Choroid plexus epithelial cell (primary cell): Measurements from ENCODE around the gene SCD5.
A peak's percentile ranks its signal among the peaks of the same experiment; 100 is the strongest.

ENCODE experiments used
- DNase-seq: peaks from one replicate; pipeline ENCODE4 v3.0.0-alpha.2; 2010; ENCODE audit warnings: low read depth
- H3K4me3 ChIP-seq: 2 replicates; pipeline ENCODE4 v1.5.1; 2011; ENCODE audit warnings: low read depth, mild to moderate bottlenecking, control low read depth, low read length, moderate library complexity
- CTCF ChIP-seq: conservative IDR thresholded peaks from 2 replicates; pipeline ENCODE4 v1.5.1; 2011; ENCODE audit warnings: low read depth, mild to moderate bottlenecking, control low read depth, inconsistent platforms, low read length, moderate library complexity

Gene SCD5

DNA sequence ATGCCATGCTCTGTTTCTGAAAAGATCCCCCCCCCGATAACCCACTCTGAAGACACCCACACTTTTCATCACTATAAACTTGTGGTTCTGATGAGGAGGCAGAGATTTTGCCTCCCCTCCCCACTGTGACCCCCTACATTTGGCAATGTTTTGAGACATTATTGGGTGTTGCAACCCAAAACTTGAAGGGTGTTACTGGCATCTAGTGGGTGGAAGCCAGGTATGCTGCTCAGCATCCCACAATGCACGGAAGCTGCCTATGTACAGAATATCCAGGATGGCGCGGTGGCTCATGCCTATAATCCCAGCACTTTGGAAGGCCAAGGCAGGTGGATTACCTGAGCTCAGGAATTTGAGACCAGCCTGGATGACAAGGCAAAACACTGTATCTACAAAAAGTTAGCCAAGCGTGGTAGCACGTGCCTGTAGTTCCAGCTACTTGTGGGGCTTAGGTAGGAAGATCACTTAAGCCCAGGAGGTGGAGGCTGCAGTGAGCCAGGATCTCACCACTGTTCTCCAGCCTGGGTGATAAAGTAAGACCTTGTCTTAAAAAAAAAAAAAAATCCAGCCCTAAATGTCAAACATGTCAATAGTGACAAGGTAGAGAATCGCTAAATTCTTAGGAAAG, 87.3 kb downstream of the SCD5 start:
- TF ChIP-seq CTCF = no peak
- DNase-seq = no peak

DNA sequence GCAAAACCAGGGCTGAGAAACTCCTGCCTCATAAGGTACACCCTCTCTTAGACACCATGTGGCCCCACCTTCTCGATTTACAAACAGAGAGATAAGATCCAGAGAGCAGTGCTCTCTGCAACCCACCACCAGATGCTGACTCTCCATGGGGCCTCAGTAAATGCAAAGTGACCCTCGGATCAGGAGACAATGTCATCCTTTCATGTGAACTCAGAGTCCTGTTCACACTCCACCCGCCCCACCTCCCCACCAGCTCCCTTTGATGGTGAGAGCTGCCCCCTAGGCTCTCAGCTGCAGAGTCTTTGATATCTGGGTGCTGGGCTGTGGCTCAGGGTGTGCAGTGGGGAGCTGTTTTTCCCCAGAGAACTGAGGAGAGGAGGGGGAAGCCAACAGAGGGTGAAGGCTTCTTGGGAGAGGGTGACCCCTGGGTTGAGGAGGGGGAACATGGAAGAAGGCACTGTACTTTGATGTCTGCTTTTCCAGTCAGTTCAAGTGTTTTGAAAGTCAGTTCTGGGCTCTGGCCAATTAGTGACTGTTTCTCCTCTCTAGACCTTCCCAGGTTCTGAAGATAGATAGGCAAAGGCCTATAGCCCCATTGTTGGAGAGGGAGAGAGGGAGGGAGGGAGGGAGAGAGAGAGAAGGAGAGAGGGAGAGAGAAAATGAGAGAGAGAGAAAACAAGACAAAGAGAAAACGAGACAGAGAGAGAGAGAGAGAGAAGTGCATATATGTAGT, 88.2 kb downstream of the SCD5 start:
- H3K4me3 ChIP-seq = no peak overlapping the region
- no peak for TF ChIP-seq CTCF
- DNase-seq = no peak

More for the DNA sequence above, 87.3 kb downstream of the SCD5 start:
- H3K4me3 ChIP-seq = no peak overlapping the region

GRCh38 chr4:82708982-82709381, 89.6 kb downstream of the SCD5 start:
- H3K4me3 ChIP-seq = no peak overlapping the region
- no peak for TF ChIP-seq CTCF
- no peak for DNase-seq

- no peak for DNase-seq
- TF ChIP-seq CTCF = no peak
- H3K4me3 ChIP-seq = no peak overlapping the region
Observed at GRCh38 chr4:82706349-82707000, 92.1 kb downstream of the SCD5 start.

DNA sequence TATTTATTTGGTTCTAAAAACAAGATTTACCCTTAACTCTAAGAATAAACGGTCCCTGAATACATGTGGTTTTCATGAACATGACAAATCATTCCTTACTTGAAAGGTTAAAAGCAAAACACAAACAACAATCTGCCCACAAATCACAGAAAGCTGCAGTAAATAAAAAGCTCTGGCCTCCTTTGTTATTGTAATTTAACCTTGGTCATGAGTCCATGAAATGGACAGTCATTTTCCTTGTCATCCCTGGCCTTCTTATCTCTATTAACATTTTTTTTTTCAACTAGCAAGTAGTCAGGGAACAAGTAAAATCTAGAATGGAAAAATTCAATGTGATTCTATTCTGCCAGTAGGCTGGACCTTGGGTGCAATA, 92.7 kb downstream of the SCD5 start:
- TF ChIP-seq CTCF = no peak
- no peak overlapping the region for H3K4me3 ChIP-seq
- peak; percentile 44 for DNase-seq

- no peak overlapping the region for H3K4me3 ChIP-seq
- TF ChIP-seq CTCF = no peak
- DNase-seq = no peak
Observed at GRCh38 chr4:82705169-82705927, 93.2 kb downstream of the SCD5 start.
